ENCODE results near the gene CNOT2.

- TF ChIP-seq, protein P1, sequence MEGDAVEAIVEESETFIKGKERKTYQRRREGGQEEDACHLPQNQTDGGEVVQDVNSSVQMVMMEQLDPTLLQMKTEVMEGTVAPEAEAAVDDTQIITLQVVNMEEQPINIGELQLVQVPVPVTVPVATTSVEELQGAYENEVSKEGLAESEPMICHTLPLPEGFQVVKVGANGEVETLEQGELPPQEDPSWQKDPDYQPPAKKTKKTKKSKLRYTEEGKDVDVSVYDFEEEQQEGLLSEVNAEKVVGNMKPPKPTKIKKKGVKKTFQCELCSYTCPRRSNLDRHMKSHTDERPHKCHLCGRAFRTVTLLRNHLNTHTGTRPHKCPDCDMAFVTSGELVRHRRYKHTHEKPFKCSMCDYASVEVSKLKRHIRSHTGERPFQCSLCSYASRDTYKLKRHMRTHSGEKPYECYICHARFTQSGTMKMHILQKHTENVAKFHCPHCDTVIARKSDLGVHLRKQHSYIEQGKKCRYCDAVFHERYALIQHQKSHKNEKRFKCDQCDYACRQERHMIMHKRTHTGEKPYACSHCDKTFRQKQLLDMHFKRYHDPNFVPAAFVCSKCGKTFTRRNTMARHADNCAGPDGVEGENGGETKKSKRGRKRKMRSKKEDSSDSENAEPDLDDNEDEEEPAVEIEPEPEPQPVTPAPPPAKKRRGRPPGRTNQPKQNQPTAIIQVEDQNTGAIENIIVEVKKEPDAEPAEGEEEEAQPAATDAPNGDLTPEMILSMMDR (IDR thresholded peaks at IDR 0.05): no peak
- TF ChIP-seq POLR2A (IDR thresholded peaks at IDR 0.05): no peak
Measured at GRCh38 chr12:70364695-70365397, 121.6 kb downstream of the CNOT2 start.
